ENCODE data around the gene HOXD8.

GRCh38 chr2:176164201-176164600 lies 34.7 kb downstream of the HOXD8 start:
- TF ChIP-seq, protein P1, sequence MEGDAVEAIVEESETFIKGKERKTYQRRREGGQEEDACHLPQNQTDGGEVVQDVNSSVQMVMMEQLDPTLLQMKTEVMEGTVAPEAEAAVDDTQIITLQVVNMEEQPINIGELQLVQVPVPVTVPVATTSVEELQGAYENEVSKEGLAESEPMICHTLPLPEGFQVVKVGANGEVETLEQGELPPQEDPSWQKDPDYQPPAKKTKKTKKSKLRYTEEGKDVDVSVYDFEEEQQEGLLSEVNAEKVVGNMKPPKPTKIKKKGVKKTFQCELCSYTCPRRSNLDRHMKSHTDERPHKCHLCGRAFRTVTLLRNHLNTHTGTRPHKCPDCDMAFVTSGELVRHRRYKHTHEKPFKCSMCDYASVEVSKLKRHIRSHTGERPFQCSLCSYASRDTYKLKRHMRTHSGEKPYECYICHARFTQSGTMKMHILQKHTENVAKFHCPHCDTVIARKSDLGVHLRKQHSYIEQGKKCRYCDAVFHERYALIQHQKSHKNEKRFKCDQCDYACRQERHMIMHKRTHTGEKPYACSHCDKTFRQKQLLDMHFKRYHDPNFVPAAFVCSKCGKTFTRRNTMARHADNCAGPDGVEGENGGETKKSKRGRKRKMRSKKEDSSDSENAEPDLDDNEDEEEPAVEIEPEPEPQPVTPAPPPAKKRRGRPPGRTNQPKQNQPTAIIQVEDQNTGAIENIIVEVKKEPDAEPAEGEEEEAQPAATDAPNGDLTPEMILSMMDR (IDR thresholded peaks at IDR 0.05): no peak
- TF ChIP-seq POLR2A (IDR thresholded peaks at IDR 0.05): no peak
